Common myeloid progenitor, CD34-positive (primary cell): ENCODE results near the gene THYN1.

ENCODE experiments used
- CTCF ChIA-PET: fragments of 350-600 bp; sonication (Branson Sonifier 250); formaldehyde crosslinking; loops from one replicate; lab custom pipeline; 2021; ENCODE audit warnings: antibody characterized with exemption; lab: Charles Lee
- POLR2A ChIA-PET: fragments of 350-600 bp; sonication (Branson Sonifier 250); formaldehyde crosslinking; loops from one replicate; lab custom pipeline; 2021; ENCODE audit warnings: antibody characterized with exemption; lab: Charles Lee
- DNase-seq, 3 donors: peaks; one replicate each; pipeline versions ENCODE4 v3.0.0 to v3.0.0-alpha.2; 2013
- H3K27ac ChIP-seq, 2 experiments: 1 replicate in 1 of 2; 2 replicates in 1 of 2; pipeline ENCODE4 v1.7.0; 2013; ENCODE audit warnings: inconsistent platforms in 2 of 2, low read length in 2 of 2, mild to moderate bottlenecking in 2 of 2, low read depth in 1 of 2, moderate library complexity in 1 of 2; ENCODE audit not compliant: severe bottlenecking in 2 of 2, insufficient read depth in 1 of 2, poor library complexity in 1 of 2
- H3K27me3 ChIP-seq, 5 experiments: replicated peaks in 2 of 5; 1 replicate in 3 of 5; 2 replicates in 2 of 5; pipeline versions ENCODE4 v1.6.1 to v1.7.0; 2013; ENCODE audit warnings: low read length in 4 of 5, mild to moderate bottlenecking in 2 of 5, moderate library complexity in 2 of 5, inconsistent platforms in 1 of 5; ENCODE audit not compliant: insufficient read depth in 5 of 5, control insufficient read depth in 4 of 5
- H3K36me3 ChIP-seq, 4 experiments: 1 replicate in 2 of 4; 2 replicates in 2 of 4; pipeline versions ENCODE4 v1.6.1 to v1.7.0; 2013; ENCODE audit warnings: low read length in 3 of 4, control low read depth in 1 of 4, mild to moderate bottlenecking in 1 of 4; ENCODE audit not compliant: control insufficient read depth in 4 of 4, insufficient read depth in 4 of 4
- H3K4me1 ChIP-seq, 4 experiments: 1 replicate in 3 of 4; 2 replicates in 1 of 4; pipeline versions ENCODE4 v1.6.1 to v1.7.1; 2013; ENCODE audit warnings: low read length in 3 of 4, mild to moderate bottlenecking in 3 of 4, control low read depth in 1 of 4, inconsistent platforms in 1 of 4, moderate library complexity in 1 of 4; ENCODE audit not compliant: control insufficient read depth in 4 of 4, insufficient read depth in 4 of 4; ENCODE audit errors: control extremely low read depth in 1 of 4
- H3K4me3 ChIP-seq, 7 experiments: 1 replicate in 4 of 7; 2 replicates in 3 of 7; pipeline versions ENCODE4 v1.5.1 to v1.7.0; 2013; ENCODE audit warnings: mild to moderate bottlenecking in 7 of 7, low read length in 6 of 7, moderate library complexity in 6 of 7, inconsistent platforms in 2 of 7, low read depth in 2 of 7, control low read depth in 1 of 7; ENCODE audit not compliant: insufficient read depth in 4 of 7, control insufficient read depth in 1 of 7; ENCODE audit errors: extremely low read depth in 1 of 7
- H3K9me3 ChIP-seq, 5 experiments: 1 replicate in 4 of 5; 2 replicates in 1 of 5; pipeline versions ENCODE4 v1.6.1 to v1.7.1; 2013; ENCODE audit warnings: low read length in 4 of 5, mild to moderate bottlenecking in 2 of 5, inconsistent platforms in 1 of 5, low read depth in 1 of 5, moderate library complexity in 1 of 5; ENCODE audit not compliant: control insufficient read depth in 4 of 5, insufficient read depth in 2 of 5; ENCODE audit errors: control extremely low read depth in 1 of 5
- WGBS: methylation state at CpG from one replicate; pipeline ENCODE4 v1.1.5; 2013; ENCODE audit not compliant: insufficient coverage; 5-methylcytosine and 5-hydroxymethylcytosine counted together

Gene THYN1

DNA sequence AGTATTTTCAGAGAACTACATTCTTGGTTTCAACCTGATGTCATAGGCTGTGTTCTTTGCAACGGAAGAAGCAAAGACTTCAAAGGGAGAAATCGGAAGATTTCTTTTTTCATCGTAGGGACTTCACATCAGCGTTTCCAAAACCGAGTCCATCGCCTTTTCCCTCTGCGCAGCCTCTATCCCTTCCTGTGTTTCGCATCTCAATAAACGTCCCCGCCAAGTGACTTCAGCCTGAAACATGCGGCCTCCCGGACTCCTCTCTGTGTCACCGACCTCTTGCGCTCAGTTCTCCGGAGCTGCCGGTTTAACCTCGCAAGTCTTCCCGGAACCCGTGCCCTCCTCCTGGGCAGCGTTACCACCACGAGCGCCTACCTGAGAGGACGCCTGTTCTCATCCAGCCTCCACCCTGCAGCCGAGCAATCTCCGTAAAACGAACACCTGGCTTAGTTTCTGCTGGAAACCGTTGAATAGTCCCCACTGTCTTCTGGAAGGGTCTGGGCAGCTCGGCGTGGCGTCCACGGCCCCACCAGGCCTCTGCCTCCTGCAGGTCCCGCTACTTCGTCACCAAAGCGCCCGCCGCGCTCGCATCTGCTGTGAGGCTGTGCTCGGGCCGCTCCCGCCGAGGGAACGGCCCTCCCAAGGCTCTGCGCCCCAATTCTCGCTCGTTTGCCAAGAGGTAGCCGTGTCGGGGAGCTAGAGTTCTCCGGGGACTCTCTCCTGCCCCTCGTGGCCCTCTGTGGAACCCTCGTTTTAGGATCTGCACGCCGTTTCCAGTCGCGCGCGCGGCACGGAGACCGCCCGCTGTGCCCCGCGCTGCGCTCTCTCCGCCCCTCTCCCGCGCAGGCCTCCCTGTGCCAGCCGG lies 22.6 kb upstream of the THYN1 start, which contains the start of gene GLB1L3:
GLB1L3 (plus strand) TSS at position 846 of the 862 bp plus-strand sequence. CDS start 362 bp downstream, outside the sequence.
- no peaks in the 10 kb centered on the region for H3K36me3 ChIP-seq
- H3K4me1 ChIP-seq: peaks cover 0 to 22% (median 19%) of the 10 kb centered on the region in 4 experiments
- DNase-seq: peak; percentile 68 to 82 (median 82)
- CTCF ChIA-PET: interaction anchor here (1.3 to 5.1 kb wide), 3 partner anchors 13 to 26 kb away, joined by 3 to 40 read pairs (median 10); no protein-coding TSS in a partner anchor
- POLR2A ChIA-PET: no interaction called here
- peaks cover 0 to 11% (median 6%) of the 10 kb centered on the region in 5 experiments for H3K9me3 ChIP-seq
- no peak within 1 kb of the TSS for H3K27ac ChIP-seq
- peak within 1 kb of the TSS; percentile 40 to 72 (median 44) for H3K4me3 ChIP-seq
- WGBS: under 1% methylated on average over 67 of the region's 68 CpGs
- H3K27me3 ChIP-seq: peaks cover 14 to 94% (median 50%) of the 10 kb centered on the region in 5 experiments

DNA sequence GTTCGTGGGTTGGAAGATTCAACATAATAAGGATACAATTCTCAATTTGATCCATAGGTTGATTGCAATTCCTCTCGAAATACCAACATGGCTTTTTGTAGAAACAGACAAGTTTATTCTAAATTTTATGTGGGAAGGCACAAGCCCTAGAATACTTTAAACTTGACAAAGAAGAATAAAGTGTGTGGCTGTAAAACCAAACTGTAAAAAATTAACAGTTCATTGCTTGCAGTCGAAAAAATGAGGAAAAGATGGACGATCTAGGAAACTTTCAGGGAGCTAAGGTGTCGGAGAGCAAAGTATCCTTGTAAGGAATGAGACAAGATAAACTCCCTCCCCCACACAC lies 22.0 kb upstream of the THYN1 start:
- peak overlapping the region in 1 of 7 experiments; percentile 72 for H3K4me3 ChIP-seq
- H3K27me3 ChIP-seq: peaks cover 14 to 91% (median 48%) of the 10 kb centered on the region in 5 experiments
- no peak for DNase-seq
- H3K36me3 ChIP-seq: no peaks in the 10 kb centered on the region
- CTCF ChIA-PET: interaction anchor here (1.3 to 5.1 kb wide), 3 partner anchors 12 to 25 kb away, joined by 3 to 40 read pairs (median 10); no protein-coding TSS in a partner anchor
- POLR2A ChIA-PET: no interaction called here
- H3K27ac ChIP-seq: no peak overlapping the region
- H3K9me3 ChIP-seq: peaks cover 0 to 11% (median 6%) of the 10 kb centered on the region in 5 experiments
- 4% methylated on average over 3 of the region's 5 CpGs for WGBS
- H3K4me1 ChIP-seq: peaks cover 0 to 23% (median 19%) of the 10 kb centered on the region in 4 experiments

DNA sequence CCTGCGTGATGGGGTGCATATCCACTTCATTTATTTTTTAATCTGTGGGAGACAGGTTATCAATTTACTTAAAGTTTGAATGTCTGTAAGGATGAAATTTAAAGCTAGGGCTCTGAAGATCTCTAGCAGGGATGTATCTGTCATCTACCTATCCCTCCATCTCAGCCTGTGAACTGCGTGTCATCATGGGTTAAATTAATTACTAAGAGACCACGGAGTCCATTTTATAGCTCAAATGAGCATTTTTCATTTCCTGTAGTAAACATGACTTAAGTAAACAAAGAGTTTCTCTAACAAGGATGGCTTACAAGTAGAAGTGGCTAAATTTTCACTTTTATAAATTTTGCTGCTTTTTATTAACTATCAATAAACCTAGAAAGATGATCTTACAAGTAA lies 20.2 kb upstream of the THYN1 start:
- H3K27ac ChIP-seq: no peak overlapping the region
- no peak for DNase-seq
- POLR2A ChIA-PET: no interaction called here
- no peak overlapping the region for H3K4me3 ChIP-seq
- peaks cover 0 to 8% (median 2%) of the 10 kb centered on the region in 5 experiments for H3K9me3 ChIP-seq
- CTCF ChIA-PET: interaction anchor here (1.0 to 5.1 kb wide), 4 partner anchors 10 to 66 kb away, joined by 3 to 40 read pairs (median 4); no protein-coding TSS in a partner anchor
- WGBS: no CpG with 5 or more reads among the region's 3 CpGs
- H3K27me3 ChIP-seq: peaks cover 9 to 83% (median 45%) of the 10 kb centered on the region in 5 experiments
- peaks cover 0 to 24% (median 19%) of the 10 kb centered on the region in 4 experiments for H3K4me1 ChIP-seq
- no peaks in the 10 kb centered on the region for H3K36me3 ChIP-seq

DNA sequence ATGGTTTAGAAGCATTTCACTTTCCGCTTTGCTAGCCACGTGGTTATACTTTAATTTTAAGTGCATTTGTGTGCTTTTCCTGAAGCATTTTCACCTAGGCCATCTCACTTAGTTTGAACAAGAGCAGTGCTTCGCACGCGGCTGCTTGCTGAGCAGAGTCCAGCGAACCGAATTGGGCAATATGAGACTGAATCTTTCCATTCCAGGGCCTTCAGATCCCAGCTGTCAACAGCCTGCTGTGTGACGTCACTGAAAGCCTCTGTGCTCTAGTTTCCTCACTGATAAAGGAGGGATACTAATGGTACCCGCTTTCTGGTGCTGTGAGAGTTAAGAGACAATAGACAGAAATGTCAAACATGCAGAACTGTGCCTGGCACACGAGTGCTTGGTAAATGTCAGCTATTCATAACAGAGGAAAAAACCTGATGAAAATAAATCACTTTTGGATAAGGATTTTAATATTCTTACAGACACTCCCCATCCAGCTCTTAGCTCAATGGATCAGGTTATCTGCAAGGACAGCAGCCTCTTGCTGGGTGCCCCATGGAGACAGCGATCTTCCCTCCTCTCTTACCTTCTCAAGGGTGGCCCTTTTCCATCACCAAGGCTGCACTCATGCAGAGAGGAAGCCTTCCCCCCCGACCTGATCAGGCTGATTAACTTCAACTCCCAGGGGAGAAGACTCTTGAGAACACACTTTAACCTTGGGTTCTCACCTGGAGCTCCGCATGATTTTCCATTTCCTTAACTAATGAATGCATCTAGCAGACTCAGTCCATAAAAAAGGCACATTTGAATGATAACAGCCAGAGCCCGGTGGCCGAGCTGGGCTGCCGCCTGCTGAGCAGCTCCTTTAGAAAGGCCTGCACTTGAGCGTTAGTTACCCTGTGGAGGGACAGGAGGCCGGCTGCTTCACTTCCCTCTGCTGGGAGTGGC lies 19.5 kb upstream of the THYN1 start:
- CTCF ChIA-PET: interaction anchor here (1.0 to 5.1 kb wide), 3 partner anchors 10 to 66 kb away, joined by 3 to 40 read pairs (median 5); no protein-coding TSS in a partner anchor
- no peaks in the 10 kb centered on the region for H3K36me3 ChIP-seq
- peaks cover 0 to 1% (median 0%) of the 10 kb centered on the region in 5 experiments for H3K9me3 ChIP-seq
- H3K27me3 ChIP-seq: peaks cover 4 to 76% (median 44%) of the 10 kb centered on the region in 5 experiments
- no peak overlapping the region for H3K27ac ChIP-seq
- no peak for DNase-seq
- POLR2A ChIA-PET: no interaction called here
- peaks cover 0 to 24% (median 19%) of the 10 kb centered on the region in 4 experiments for H3K4me1 ChIP-seq
- 48% methylated on average over 15 of the region's 18 CpGs for WGBS
- H3K4me3 ChIP-seq: no peak overlapping the region

DNA sequence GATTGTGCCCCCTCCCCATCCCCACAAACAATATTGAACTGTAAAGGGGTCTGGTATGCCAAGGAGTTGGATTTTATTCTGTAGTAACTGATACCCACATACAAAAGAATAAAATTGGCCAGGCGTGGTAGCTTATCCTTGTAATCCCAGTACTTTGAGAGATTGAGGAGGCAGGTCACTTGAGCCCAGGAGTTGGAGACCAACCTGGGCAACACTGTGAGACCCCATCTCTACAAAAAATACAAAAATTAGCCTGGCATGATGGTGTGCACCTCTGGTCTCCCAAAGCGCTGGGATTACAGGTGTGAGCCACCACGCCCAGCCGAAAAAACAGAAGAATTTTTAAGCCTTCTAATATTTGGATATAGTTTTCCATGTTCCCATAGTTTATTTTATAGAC lies 18.8 kb upstream of the THYN1 start:
- Histone ChIP-seq H3K27ac (no peak overlapping the region), H3K36me3 (no peaks in the 10 kb centered on the region), H3K4me3 (no peak overlapping the region), H3K9me3 (peaks cover 0 to 1% (median 0%) of the 10 kb centered on the region in 5 experiments), H3K4me1 (peaks cover 0 to 21% (median 17%) of the 10 kb centered on the region in 4 experiments), H3K27me3 (peaks cover 4 to 69% (median 38%) of the 10 kb centered on the region in 5 experiments)
- POLR2A ChIA-PET: no interaction called here
- CTCF ChIA-PET: interaction anchor here (5.1 kb wide), 1 partner anchor 9 kb away, joined by 40 read pairs; no protein-coding TSS in a partner anchor
- 100% methylated on average over 1 of the region's 4 CpGs for WGBS
- DNase-seq: no peak

DNA sequence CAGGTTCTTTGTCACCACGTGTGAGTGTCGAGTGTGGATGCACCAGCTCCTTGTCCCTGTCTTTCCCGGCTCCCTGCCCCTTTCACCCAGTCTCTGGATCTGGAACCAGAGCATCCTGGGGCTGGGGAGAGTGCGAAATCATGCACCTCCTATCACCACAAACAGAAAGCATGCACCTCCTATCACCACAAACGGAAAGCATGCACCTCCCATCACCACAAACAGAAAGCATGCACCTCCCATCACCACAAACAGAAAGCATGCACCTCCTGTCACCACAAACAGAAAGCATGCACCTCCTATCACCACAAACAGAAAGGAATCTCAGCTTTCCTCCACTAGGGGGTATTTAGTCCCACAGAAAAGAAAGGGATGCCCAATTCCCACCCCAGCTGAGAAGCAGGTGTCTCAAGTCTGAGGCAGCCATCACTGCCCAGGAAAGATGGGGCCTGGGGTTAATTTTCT lies 17.1 kb upstream of the THYN1 start:
- POLR2A ChIA-PET: no interaction called here
- Histone ChIP-seq H3K27me3 (peaks cover 4 to 52% (median 30%) of the 10 kb centered on the region in 5 experiments), H3K9me3 (peaks cover 0 to 1% (median 0%) of the 10 kb centered on the region in 5 experiments), H3K27ac (no peak overlapping the region), H3K36me3 (peaks cover 0 to under 1% (median 0%) of the 10 kb centered on the region in 4 experiments), H3K4me1 (peaks cover 0 to 10% (median 3%) of the 10 kb centered on the region in 4 experiments), H3K4me3 (no peak overlapping the region)
- DNase-seq: peak; percentile 68 to 89 (median 88)
- WGBS: 48% methylated on average over 3 of the region's 5 CpGs
- CTCF ChIA-PET: interaction anchor here (1.4 to 1.5 kb wide), 2 partner anchors 8 to 9 kb away, joined by 4 read pairs; no protein-coding TSS in a partner anchor
